Fibroblast of mammary gland (primary cell): ENCODE data around the gene SLC22A4.

Experiments used
- DNase-seq: peaks from one replicate; pipeline ENCODE4 v3.0.0-alpha.2; 2010; ENCODE audit warnings: low read depth
- H3K4me3 ChIP-seq: 2 replicates; pipeline ENCODE4 v1.5.1; 2011; ENCODE audit warnings: low read depth, mild to moderate bottlenecking, low read length, moderate library complexity; ENCODE audit not compliant: control insufficient read depth
- TF ChIP-seq, protein P1 (sequence below): conservative IDR thresholded peaks from 2 replicates; pipeline ENCODE4 v1.5.1; 2011; ENCODE audit warnings: low read depth, low read length, inconsistent platforms; ENCODE audit not compliant: control insufficient read depth, insufficient read depth

Gene SLC22A4

DNA sequence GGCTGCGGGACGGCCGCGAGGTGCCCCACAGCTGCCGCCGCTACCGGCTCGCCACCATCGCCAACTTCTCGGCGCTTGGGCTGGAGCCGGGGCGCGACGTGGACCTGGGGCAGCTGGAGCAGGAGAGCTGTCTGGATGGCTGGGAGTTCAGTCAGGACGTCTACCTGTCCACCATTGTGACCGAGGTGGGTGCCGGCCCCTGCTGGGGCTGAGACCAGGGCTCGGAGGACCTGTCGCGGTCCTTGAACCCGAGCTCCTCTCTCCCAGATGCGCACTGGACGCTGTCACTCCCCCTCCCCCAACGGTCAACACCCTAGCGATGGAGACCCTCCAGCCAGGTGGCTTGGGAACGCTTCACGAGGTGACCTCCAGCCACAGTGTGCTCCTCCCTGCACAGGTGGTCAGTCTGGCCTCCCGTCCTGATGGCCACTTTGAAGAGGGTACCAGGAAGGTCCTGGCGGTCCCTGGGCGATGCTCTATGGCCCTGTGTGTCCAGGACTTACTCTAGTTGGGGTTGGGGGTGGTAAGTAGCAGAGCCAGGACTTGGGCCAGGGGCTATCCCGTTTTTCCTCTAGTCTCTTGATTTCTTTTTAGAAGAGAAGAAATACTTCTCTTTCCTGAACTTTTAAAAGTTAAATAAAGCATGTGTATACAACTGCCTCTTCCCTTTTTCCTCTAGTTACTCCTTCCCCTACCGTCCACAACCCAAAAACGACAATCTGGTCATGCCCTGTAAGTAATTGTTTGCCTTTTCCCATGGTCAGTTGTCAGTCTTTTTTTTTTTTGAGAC is 76.2 kb downstream of the SLC22A4 start:
- H3K4me3 ChIP-seq, result peak overlapping the region; percentile 57
- DNase-seq, result no peak
- TF ChIP-seq, protein P1, sequence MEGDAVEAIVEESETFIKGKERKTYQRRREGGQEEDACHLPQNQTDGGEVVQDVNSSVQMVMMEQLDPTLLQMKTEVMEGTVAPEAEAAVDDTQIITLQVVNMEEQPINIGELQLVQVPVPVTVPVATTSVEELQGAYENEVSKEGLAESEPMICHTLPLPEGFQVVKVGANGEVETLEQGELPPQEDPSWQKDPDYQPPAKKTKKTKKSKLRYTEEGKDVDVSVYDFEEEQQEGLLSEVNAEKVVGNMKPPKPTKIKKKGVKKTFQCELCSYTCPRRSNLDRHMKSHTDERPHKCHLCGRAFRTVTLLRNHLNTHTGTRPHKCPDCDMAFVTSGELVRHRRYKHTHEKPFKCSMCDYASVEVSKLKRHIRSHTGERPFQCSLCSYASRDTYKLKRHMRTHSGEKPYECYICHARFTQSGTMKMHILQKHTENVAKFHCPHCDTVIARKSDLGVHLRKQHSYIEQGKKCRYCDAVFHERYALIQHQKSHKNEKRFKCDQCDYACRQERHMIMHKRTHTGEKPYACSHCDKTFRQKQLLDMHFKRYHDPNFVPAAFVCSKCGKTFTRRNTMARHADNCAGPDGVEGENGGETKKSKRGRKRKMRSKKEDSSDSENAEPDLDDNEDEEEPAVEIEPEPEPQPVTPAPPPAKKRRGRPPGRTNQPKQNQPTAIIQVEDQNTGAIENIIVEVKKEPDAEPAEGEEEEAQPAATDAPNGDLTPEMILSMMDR, result no peak

DNA sequence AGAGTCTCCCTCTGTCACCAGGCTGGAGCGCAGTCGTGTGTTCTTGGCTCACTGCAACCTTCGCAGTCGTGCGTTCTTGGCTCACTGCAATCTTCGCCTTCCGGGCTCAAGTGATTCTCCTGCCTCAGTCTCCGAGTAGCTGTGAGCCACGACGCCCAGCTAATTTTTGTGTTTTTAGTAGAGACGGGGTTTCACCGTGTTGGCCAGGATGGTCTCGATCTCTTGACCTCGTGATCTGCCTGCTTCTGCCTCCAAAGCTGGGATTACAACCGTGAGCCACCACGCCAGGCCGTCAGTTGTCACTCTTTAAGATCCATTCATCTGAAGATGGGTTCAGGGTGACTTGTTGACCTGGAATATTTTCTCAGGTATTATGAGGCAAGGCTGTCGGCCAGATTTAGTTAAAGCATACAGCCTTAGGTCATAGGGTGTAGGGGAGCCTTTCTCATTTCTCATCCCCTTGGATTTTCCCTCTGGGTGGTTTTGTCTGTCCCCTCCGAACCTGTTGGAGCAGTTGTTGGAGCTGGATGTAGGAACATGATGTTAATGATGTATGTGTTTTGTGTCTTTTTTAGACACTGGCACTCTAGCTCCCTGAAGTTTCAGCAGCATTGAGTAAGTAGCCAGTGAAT is 76.9 kb downstream of the SLC22A4 start:
- TF ChIP-seq, protein P1, result no peak
- no peak for DNase-seq
- H3K4me3 ChIP-seq, result no peak overlapping the region

DNA sequence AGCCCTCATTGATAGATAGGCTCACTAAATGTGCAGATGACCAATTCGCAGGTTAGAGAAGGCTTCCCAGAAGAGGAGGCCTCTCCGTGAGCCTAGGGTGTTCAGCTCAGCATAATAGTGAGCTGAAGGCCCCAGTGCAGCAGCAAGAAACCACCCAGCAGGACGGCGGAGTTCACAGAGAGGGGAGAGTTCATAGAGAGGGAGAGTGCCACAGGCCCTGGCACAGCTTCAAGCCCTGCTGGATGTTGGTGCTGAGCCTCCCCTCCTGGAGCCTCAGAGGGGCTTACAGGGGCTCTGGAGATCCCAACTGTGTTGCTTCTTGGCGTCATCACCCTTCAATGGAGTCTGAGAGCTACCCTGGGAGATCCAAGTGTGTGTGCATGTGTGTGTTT is 77.4 kb downstream of the SLC22A4 start:
- TF ChIP-seq, protein P1, result no peak
- no peak for DNase-seq
- H3K4me3 ChIP-seq, result no peak overlapping the region

DNA sequence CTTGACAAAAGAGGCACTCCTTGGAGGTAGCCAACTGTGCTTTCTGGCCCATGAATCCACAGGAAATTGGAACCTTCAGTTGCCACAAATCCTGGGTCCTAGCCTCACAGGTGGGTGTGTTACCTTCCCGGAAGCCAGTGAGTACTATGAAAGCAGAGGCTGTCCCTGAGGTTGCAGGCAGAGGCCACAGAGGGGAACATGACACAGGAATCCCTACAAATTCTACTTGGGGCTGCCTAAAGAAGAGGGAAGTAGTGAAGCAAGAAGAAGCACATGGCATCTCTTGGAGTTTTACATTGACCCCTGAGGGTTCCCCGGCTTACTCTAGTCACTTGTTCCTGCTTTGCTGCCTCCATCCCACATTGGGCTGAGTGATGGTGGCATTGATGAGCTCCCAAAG is 77.9 kb downstream of the SLC22A4 start:
- no peak overlapping the region for H3K4me3 ChIP-seq
- TF ChIP-seq, protein P1, result no peak
- DNase-seq, result no peak

DNA sequence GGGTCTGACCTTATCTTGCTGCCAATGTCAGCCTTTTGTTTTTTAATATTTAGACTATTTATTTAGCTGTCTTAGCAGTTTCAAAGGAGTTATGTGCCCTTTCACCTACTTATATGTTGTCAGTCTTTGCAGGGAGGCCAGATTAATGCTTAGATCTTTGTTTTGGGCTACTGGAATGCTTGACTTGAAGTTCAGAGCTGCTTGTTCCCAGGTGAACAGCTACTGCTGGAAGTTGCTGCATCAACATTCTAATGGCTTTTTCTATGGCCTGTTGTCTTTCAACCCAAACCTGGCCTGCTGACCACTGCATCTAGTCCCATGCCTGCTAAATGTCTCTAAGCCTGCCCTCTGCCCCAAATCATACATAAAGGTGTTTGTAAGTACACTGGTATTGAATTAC is 78.3 kb downstream of the SLC22A4 start:
- no peak overlapping the region for H3K4me3 ChIP-seq
- DNase-seq, result no peak
- TF ChIP-seq, protein P1, result no peak

DNA sequence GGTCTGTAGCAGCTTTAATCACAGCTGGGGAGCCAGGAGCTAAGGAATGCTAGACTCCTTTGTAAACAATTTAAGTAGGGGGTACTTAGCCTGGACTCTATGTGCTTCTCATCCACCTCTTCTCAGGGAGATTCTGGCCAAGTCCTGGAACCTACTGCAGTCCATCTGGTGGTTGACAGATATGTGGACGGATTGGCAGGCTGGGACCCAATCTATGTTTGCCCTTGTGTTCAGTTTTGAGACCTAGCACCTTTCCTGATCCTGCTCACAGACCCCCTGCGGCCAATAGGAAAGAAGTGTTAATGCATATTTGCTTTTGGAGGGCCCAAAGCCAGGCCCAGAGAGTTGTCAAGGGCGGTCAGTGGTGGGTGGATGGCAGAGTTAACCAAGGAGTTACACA is 81.8 kb downstream of the SLC22A4 start:
- TF ChIP-seq, protein P1, result no peak
- H3K4me3 ChIP-seq, result no peak overlapping the region
- no peak for DNase-seq
